NB4 (cell line): Measurements from ENCODE around the gene PRDM15.

Experiments used
- CTCF ChIP-seq: IDR thresholded peaks from one replicate; pipeline ENCODE4 v1.5.1; 2012; ENCODE audit warnings: low read depth, low read length
- MYC ChIP-seq: IDR thresholded peaks from 2 replicates; pipeline ENCODE4 v1.6.1; 2011; ENCODE audit warnings: low read depth, low read length
- POLR2A ChIP-seq: IDR thresholded peaks from 2 replicates; pipeline ENCODE4 v1.6.1; 2011; ENCODE audit warnings: mild to moderate bottlenecking; ENCODE audit not compliant: insufficient read length; ENCODE audit errors: extremely low read depth
- TF ChIP-seq, protein P1 (sequence below): IDR thresholded peaks from 2 replicates; pipeline ENCODE4 v1.6.1; 2011; ENCODE audit warnings: low read depth, low read length

- TF ChIP-seq CTCF: no peak
- TF ChIP-seq POLR2A: no peak
- no peak for TF ChIP-seq MYC
- TF ChIP-seq, protein P1, sequence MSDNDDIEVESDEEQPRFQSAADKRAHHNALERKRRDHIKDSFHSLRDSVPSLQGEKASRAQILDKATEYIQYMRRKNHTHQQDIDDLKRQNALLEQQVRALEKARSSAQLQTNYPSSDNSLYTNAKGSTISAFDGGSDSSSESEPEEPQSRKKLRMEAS: no peak
Measured at GRCh38 chr21:41876396-41876795, 2.7 kb downstream of the PRDM15 start.
